BE2C (cell line): ENCODE measurements around the gene OTOR.

ENCODE experiments used
- DNase-seq: peaks from one replicate; pipeline ENCODE4 v3.0.0-alpha.2; 2020
- H3K27me3 ChIP-seq: fragments of 250-450 bp; sonication (Bioruptor Pico); 2 replicates; pipeline ENCODE4 v1.5.1; 2020; ENCODE audit warnings: mild to moderate bottlenecking
- H3K36me3 ChIP-seq: fragments of 250-450 bp; sonication (Bioruptor Pico); 2 replicates; pipeline ENCODE4 v1.5.1; 2020; ENCODE audit warnings: mild to moderate bottlenecking
- H3K4me1 ChIP-seq: fragments of 250-450 bp; sonication (Bioruptor Pico); 2 replicates; pipeline ENCODE4 v1.5.1; 2020
- H3K4me3 ChIP-seq: 2 replicates; pipeline ENCODE4 v1.5.1; 2011; ENCODE audit warnings: low read depth, low read length
- H3K9me3 ChIP-seq: fragments of 250-450 bp; sonication (Bioruptor Pico); 2 replicates; pipeline ENCODE4 v1.5.1; 2020
- TF ChIP-seq, protein P1 (sequence below): IDR thresholded peaks from 2 replicates; pipeline ENCODE4 v1.5.1; 2012; ENCODE audit warnings: mild to moderate bottlenecking, low read depth, low read length

The OTOR gene

DNA sequence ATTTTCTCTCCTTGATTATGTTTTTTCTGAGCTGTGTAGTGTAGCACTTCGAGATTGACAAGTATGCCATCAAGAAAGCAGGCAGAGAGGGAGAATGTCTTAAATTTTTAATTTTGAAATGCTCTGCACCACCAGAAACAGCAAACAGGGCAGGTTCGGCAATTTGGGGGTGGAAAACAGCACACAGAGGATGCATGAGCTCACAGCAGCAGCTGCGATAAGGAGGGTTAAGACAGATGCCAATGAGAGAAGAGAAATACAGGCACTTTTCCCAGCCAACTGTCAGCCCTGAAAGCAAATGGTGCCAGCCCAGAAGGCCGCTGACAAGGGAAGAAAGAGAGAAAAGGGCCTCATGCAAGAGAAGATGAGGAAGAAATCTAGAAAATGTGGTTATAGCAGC is 33.4 kb upstream of the OTOR start:
- H3K4me3 ChIP-seq, result no peak overlapping the region
- H3K27me3 ChIP-seq, result no peaks in the 10 kb centered on the region
- no peaks in the 10 kb centered on the region for H3K4me1 ChIP-seq
- H3K9me3 ChIP-seq, result no peaks in the 10 kb centered on the region
- TF ChIP-seq, protein P1, sequence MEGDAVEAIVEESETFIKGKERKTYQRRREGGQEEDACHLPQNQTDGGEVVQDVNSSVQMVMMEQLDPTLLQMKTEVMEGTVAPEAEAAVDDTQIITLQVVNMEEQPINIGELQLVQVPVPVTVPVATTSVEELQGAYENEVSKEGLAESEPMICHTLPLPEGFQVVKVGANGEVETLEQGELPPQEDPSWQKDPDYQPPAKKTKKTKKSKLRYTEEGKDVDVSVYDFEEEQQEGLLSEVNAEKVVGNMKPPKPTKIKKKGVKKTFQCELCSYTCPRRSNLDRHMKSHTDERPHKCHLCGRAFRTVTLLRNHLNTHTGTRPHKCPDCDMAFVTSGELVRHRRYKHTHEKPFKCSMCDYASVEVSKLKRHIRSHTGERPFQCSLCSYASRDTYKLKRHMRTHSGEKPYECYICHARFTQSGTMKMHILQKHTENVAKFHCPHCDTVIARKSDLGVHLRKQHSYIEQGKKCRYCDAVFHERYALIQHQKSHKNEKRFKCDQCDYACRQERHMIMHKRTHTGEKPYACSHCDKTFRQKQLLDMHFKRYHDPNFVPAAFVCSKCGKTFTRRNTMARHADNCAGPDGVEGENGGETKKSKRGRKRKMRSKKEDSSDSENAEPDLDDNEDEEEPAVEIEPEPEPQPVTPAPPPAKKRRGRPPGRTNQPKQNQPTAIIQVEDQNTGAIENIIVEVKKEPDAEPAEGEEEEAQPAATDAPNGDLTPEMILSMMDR, result no peak
- DNase-seq, result no peak
- no peaks in the 10 kb centered on the region for H3K36me3 ChIP-seq

DNA sequence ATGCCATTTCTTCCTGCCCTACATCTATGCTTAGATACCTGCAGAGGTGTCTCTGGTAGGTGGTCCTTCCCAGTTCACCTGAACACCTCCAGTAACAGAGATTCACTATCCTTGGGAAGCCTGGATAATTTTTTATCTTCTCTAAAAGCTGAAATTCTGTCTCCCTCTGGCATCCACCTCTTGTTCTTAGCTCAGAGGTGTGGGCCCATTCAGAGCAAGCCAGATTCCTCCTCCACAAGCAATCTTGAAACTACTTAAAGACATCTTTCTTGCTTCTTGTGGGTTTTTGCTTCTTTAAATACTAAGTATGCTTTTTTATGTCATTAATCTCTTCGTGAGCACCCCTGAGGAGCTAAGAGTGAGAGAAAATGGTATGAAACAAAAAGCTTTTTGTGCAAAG is 28.7 kb upstream of the OTOR start:
- Histone ChIP-seq H3K36me3 (no peaks in the 10 kb centered on the region), H3K27me3 (no peaks in the 10 kb centered on the region), H3K9me3 (no peaks in the 10 kb centered on the region), H3K4me1 (no peaks in the 10 kb centered on the region), H3K4me3 (no peak overlapping the region)
- DNase-seq, result no peak
- TF ChIP-seq, protein P1, result no peak

DNA sequence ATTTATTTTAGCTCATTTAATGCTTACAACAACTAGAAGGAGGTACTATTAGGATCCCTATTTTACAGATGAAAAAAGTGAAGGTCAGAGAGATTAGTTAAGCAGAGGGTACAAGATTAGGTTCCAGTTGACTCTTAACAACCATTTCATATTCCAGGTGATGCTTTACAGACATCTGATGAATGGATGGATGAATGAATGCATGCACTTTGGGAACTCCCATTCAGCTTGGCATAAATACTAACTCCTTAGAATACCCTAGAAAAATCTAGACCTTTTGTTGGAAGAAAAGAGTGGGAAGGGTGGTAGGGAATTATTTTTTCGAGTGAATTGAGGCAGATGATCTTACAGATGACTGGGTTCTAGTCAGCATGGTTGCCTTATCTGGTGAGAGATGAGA is 19.1 kb upstream of the OTOR start:
- DNase-seq, result no peak
- Histone ChIP-seq H3K36me3 (peaks cover 19% of the 10 kb centered on the region), H3K4me1 (peaks cover 3% of the 10 kb centered on the region; the same call in 1 of the 2 replicates), H3K4me3 (peak overlapping the region; percentile 94), H3K9me3 (no peaks in the 10 kb centered on the region), H3K27me3 (no peaks in the 10 kb centered on the region)
- TF ChIP-seq, protein P1, result no peak

DNA sequence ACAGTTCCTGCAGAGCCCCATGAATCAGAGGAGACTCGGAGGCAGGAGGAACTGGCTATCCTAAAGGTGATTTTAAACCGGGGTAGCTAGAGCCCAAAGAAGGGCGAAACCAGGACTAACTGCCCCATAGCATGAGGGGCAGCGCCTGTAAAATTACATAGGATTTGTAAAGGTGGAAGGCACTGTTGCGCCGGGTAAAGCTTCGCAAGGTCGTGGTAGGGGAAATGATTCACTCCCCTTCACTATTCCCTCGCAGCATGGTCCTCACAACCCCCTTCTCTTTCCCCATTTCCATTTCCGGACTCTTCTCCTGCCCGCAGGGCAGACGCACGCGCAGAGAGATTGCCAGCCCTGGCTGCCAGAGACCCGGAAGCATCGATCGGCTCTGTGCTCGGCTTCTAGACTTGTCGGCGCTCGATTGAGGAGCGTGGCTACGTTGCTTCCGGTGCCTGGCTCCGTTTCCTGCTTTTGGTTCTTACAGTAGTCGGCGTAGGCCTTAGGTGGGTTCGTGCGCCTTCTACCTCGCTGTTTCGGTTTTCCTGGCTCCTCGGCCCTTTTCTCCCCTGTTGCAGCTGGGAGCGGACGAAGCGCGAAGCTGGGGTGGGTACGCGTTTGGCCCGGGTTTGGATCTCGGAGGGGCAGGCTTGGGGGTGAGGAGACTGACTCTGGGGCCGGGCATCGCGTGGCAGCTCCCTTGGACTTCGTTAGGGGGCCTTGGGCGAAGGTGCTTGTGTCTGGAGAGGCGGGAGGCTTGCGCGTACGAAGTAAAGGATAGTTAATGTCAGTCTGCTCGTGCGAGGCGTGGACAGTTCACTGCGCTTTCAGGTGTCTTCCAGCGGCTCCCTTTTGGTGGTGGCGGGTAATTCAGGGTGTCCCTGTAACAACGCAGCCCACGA is 18.3 kb upstream of the OTOR start, which contains the start of gene SNRPB2:
Gene SNRPB2, plus strand, starts transcription at position 462 of the 896 bp plus-strand sequence. CDS start 1,677 bp downstream, outside the sequence.
- TF ChIP-seq, protein P1, result no peak
- Histone ChIP-seq H3K4me3 (peak within 1 kb of the TSS; percentile 94), H3K4me1 (peaks cover 3% of the 10 kb centered on the region; the same call in 1 of the 2 replicates), H3K9me3 (no peaks in the 10 kb centered on the region), H3K36me3 (peaks cover 23% of the 10 kb centered on the region), H3K27me3 (no peaks in the 10 kb centered on the region)
- peak; percentile 94 for DNase-seq

DNA sequence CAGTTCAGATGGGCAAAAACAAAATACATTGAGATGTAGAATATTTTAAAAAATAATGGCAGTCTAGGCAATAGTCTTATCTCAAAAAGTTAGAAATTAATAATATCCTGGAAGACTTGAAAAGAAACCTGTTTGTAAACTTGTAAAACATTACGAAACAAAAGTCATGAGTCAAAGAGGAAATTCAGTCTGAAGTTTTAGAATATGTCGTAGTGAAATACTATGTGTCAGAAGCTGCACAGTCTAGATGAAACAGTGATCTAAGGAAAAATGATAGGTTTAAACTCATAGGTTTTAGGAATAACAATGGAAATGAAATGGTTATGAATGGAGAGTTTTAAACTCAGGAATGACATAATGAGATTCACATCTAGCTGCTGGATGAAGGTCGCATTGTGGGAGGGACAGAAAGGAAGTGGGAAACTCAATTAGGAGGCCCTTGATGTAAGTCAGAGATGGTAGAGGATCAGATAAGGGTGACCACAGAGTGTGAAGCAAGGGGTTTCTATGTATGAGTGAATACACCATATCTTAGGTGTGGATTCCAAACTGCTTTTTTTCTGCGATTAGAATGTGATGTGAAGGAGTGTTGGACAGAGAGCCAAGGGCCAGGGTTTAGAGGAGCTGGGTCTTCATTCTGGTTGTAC is 15.5 kb upstream of the OTOR start:
- Histone ChIP-seq H3K4me3 (no peak overlapping the region), H3K9me3 (no peaks in the 10 kb centered on the region), H3K27me3 (no peaks in the 10 kb centered on the region), H3K4me1 (peaks cover 3% of the 10 kb centered on the region; the same call in 1 of the 2 replicates), H3K36me3 (peaks cover 39% of the 10 kb centered on the region)
- DNase-seq, result no peak
- TF ChIP-seq, protein P1, result no peak
